ENCODE results near the gene RMDN3.

The RMDN3 gene

DNA sequence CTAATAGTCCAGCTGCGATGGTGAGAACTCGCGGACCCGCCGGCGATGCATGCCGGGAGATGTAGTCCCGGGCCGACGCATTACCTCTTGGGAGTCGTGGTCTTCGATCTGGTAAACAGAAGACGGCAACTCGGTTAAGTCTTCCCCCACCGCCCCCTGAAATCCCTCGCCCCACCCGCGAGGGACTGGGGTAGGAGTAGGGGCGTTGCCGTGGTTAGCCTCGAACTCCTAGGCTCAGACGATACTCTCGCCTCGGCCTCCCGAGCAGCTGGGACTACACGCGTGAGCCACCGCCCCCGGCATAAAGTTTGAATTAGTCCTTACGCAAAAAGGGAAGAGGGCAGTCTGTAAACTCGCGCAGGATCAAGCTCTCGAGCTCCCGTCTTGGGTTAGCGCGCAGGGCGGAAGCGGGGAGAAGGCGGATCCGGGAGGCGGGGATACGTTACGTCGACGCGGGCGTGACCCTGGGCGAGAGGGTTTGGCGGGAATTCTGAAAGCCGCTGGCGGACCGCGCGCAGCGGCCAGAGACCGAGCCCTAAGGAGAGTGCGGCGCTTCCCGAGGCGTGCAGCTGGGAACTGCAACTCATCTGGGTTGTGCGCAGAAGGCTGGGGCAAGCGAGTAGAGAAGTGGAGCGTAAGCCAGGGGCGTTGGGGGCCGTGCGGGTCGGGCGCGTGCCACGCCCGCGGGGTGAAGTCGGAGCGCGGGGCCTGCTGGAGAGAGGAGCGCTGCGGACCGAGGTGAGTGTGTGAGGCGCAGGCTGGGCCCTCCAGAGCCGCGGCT lies 60.2 kb downstream of the RMDN3 start, which contains the start of gene RAD51:
Gene RAD51, plus strand, starts transcription at position 487 of the 781 bp plus-strand sequence. CDS start 3,585 bp downstream, outside the sequence.
- Histone ChIP-seq H3K9me3 (ENCODE audit: insufficient read depth, low read depth, low read length) (no peaks in the 10 kb centered on the region), H3K4me3 (ENCODE audit: low read length, poor library complexity, severe bottlenecking) (peak within 1 kb of the TSS; percentile 90), H3K36me3 (ENCODE audit: insufficient read depth, low read length) (peaks cover 5% of the 10 kb centered on the region; the same call in 1 of the 2 replicates), H3K4me2 (ENCODE audit: low read depth, low read length, poor library complexity, severe bottlenecking) (peak within 1 kb of the TSS; percentile 93), H4K20me1 (ENCODE audit: insufficient read depth, low read length, poor library complexity, severe bottlenecking) (peaks cover 6% of the 10 kb centered on the region), H3K4me1 (ENCODE audit: insufficient read depth, low read length, poor library complexity, severe bottlenecking) (peaks cover 24% of the 10 kb centered on the region), H3K9me2 (replicated peaks; ENCODE audit: low read depth, low read length) (no peaks in the 10 kb centered on the region), H3K9ac (ENCODE audit: low read depth, low read length, poor library complexity, severe bottlenecking) (peak within 1 kb of the TSS; percentile 79), H3F3A (ENCODE audit: low read depth) (no peaks in the 10 kb centered on the region; the same call in 1 of the 2 replicates), H3K79me2 (ENCODE audit: insufficient read depth, low read length) (peaks cover 54% of the 10 kb centered on the region), H3K27me3 (ENCODE audit: insufficient read depth, low read length, poor library complexity, severe bottlenecking) (no peaks in the 10 kb centered on the region), H2AFZ (ENCODE audit: low read length) (peak within 1 kb of the TSS; percentile 94)
- no peak for TF ChIP-seq EZH2phosphoT487 (IDR thresholded peaks at IDR 0.05; ENCODE audit: borderline replicate concordance)
- TF ChIP-seq, protein P1, sequence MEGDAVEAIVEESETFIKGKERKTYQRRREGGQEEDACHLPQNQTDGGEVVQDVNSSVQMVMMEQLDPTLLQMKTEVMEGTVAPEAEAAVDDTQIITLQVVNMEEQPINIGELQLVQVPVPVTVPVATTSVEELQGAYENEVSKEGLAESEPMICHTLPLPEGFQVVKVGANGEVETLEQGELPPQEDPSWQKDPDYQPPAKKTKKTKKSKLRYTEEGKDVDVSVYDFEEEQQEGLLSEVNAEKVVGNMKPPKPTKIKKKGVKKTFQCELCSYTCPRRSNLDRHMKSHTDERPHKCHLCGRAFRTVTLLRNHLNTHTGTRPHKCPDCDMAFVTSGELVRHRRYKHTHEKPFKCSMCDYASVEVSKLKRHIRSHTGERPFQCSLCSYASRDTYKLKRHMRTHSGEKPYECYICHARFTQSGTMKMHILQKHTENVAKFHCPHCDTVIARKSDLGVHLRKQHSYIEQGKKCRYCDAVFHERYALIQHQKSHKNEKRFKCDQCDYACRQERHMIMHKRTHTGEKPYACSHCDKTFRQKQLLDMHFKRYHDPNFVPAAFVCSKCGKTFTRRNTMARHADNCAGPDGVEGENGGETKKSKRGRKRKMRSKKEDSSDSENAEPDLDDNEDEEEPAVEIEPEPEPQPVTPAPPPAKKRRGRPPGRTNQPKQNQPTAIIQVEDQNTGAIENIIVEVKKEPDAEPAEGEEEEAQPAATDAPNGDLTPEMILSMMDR (conservative IDR thresholded peaks at IDR 0.05; ENCODE audit: low read length), result no peak

DNA sequence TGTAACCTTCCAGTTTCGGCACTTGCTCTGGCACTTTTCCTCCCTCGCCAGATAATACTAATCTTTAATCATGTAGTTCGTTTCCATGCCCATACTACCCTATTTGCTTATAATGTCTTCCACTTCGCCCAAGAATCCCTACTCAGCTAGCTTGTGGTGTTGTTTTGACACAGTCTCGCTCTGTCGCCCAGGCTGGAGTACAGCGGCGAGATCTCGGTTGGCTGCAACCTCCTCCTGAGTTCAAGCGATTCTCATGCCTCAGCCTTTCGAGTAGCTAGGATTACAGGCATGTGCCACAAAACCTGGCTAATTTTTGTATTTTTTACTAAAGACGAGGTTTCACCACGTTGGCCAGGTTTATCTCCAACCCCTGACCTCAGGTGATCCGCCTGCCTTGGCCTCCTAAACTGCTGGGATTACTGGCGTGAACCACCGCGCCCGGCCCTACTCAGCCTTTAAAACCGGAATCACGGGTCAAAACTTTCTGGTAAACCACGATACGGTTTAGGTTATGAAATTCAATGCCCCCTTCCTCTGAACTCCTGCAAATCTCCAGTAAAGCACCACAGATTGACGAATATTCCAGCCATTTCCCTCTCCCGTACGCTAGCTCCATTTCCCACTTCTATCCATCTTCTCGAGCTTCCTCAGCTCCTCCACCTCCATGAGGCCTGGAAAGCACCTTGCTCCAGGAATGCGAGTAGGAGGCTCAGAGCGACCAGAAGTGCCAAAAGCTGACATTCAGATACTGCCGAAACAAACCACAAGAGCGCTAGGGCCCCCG lies 61.0 kb downstream of the RMDN3 start:
- H3K9me2 ChIP-seq (replicated peaks; ENCODE audit: low read depth, low read length), result no peaks in the 10 kb centered on the region
- peak overlapping the region; percentile 79 for H3K9ac ChIP-seq (ENCODE audit: low read depth, low read length, poor library complexity, severe bottlenecking)
- no peaks in the 10 kb centered on the region; the same call in 1 of the 2 replicates for H3F3A ChIP-seq (ENCODE audit: low read depth)
- H2AFZ ChIP-seq (ENCODE audit: low read length), result peak overlapping the region; percentile 94
- peak overlapping the region; percentile 90 for H3K4me3 ChIP-seq (ENCODE audit: low read length, poor library complexity, severe bottlenecking)
- TF ChIP-seq, protein P1 (conservative IDR thresholded peaks at IDR 0.05; ENCODE audit: low read length), result no peak
- TF ChIP-seq EZH2phosphoT487 (IDR thresholded peaks at IDR 0.05; ENCODE audit: borderline replicate concordance), result no peak
- peaks cover 6% of the 10 kb centered on the region for H4K20me1 ChIP-seq (ENCODE audit: insufficient read depth, low read length, poor library complexity, severe bottlenecking)
- no peaks in the 10 kb centered on the region for H3K9me3 ChIP-seq (ENCODE audit: insufficient read depth, low read depth, low read length)
- H3K36me3 ChIP-seq (ENCODE audit: insufficient read depth, low read length), result no peaks in the 10 kb centered on the region
- H3K4me1 ChIP-seq (ENCODE audit: insufficient read depth, low read length, poor library complexity, severe bottlenecking), result peaks cover 23% of the 10 kb centered on the region
- no peaks in the 10 kb centered on the region for H3K27me3 ChIP-seq (ENCODE audit: insufficient read depth, low read length, poor library complexity, severe bottlenecking)
- peak overlapping the region; percentile 93 for H3K4me2 ChIP-seq (ENCODE audit: low read depth, low read length, poor library complexity, severe bottlenecking)
- H3K79me2 ChIP-seq (ENCODE audit: insufficient read depth, low read length), result peaks cover 48% of the 10 kb centered on the region

DNA sequence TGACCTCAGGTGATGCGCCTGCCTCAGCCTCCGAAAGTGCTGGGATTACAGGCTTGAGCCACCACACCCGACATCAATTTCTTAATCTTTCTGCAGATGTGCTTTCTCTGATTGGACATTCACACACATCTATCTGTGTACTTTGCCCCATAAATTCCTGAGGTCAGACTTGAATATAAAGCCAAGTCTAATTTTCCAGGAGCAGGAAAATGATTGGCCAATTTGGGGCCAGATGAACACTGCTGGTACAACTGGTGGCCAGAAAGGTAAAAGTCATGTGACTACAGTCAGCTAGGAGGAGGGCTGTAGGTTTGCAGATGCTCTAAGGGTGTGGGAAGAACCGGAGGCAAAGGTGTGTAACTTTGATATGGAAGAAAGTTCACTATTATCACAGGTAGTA lies 63.3 kb downstream of the RMDN3 start:
- H3F3A ChIP-seq (ENCODE audit: low read depth), result no peaks in the 10 kb centered on the region; the same call in 1 of the 2 replicates
- no peak overlapping the region for H3K4me3 ChIP-seq (ENCODE audit: low read length, poor library complexity, severe bottlenecking)

More for the DNA sequence above, 63.3 kb downstream of the RMDN3 start:
- H3K79me2 ChIP-seq (ENCODE audit: insufficient read depth, low read length), result peaks cover 26% of the 10 kb centered on the region
- no peaks in the 10 kb centered on the region for H4K20me1 ChIP-seq (ENCODE audit: insufficient read depth, low read length, poor library complexity, severe bottlenecking)
- peaks cover 12% of the 10 kb centered on the region for H3K4me1 ChIP-seq (ENCODE audit: insufficient read depth, low read length, poor library complexity, severe bottlenecking)
- no peaks in the 10 kb centered on the region for H3K9me2 ChIP-seq (replicated peaks; ENCODE audit: low read depth, low read length)
- no peaks in the 10 kb centered on the region for H3K9me3 ChIP-seq (ENCODE audit: insufficient read depth, low read depth, low read length)
- no peak for TF ChIP-seq EZH2phosphoT487 (IDR thresholded peaks at IDR 0.05; ENCODE audit: borderline replicate concordance)
- TF ChIP-seq, protein P1 (conservative IDR thresholded peaks at IDR 0.05; ENCODE audit: low read length), result no peak
- H3K27me3 ChIP-seq (ENCODE audit: insufficient read depth, low read length, poor library complexity, severe bottlenecking), result no peaks in the 10 kb centered on the region
- H3K4me2 ChIP-seq (ENCODE audit: low read depth, low read length, poor library complexity, severe bottlenecking), result no peak overlapping the region
- H3K9ac ChIP-seq (ENCODE audit: low read depth, low read length, poor library complexity, severe bottlenecking), result no peak overlapping the region
- H2AFZ ChIP-seq (ENCODE audit: low read length), result no peak overlapping the region
- no peaks in the 10 kb centered on the region for H3K36me3 ChIP-seq (ENCODE audit: insufficient read depth, low read length)

Measured in Loucy (cell line).